Measurements from ENCODE around the gene KIF26B. TPM values are rescaled to one million over a fixed set of nuclear protein-coding genes. Genes with fewer than 3 reads are reported as not detected.

KIF26B gene
- total and polyA plus RNA-seq, 10 of the 15 experiments (the other 5 are each of a cell fraction or from before 2014, with no cell fraction given): 0.35 to 11.6 (median 2.2) TPM

GRCh38 chr1:245663373-245663772, 508.6 kb downstream of the KIF26B start (continued):
- TF ChIP-seq ZNF207 (IDR thresholded peaks at IDR 0.05; ENCODE audit: borderline replicate concordance) (no peak), CBX5 (IDR thresholded peaks at IDR 0.05; ENCODE audit: low read depth) (no peak)

DNA sequence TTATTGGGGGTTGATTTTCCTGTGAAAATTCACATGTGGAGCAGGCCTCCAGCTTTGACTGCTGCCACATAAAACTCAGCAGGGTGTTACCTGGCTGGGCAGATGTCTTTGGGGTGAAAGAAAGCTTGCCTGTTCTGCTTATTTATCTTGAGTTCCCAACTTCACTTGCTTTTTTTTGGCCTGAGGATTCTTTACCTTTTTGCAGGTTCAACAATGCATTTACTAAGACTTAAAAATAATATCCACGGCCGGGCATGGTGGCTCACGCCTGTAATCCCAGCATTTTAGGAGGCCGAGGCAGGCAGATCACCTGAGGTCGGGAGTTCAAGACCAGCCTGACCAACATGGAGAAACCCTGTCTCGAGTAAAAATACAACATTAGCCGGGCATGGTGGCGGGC, 509.1 kb downstream of the KIF26B start:
- RAD21 ChIA-PET (ENCODE audit: unreplicated experiment): no interaction called here
- no peaks in the 10 kb centered on the region for H3K4me1 ChIP-seq (ENCODE audit: control insufficient read depth, insufficient read depth, low read length)
- in situ Hi-C loops (cut with MboI): no loop called here

GRCh38 chr1:245666412-245666811, 511.6 kb downstream of the KIF26B start:
- H3K79me2 ChIP-seq (ENCODE audit: control insufficient read depth, insufficient read depth, low read length): no peaks in the 10 kb centered on the region
- no peaks in the 10 kb centered on the region; a peak in 1 of 4 replicates for H3K36me3 ChIP-seq (ENCODE audit: control insufficient read depth in 2 of 2, insufficient read depth in 2 of 2, low read length in 1 of 2)
- no peak for TF ChIP-seq ZNF622 (IDR thresholded peaks at IDR 0.05)
- no peak for TF ChIP-seq STAT3 (IDR thresholded peaks at IDR 0.05; ENCODE audit: low read depth, low read length)
- TF ChIP-seq HCFC1 (IDR thresholded peaks at IDR 0.05; ENCODE audit: low read length): no peak
- TF ChIP-seq WRNIP1 (IDR thresholded peaks at IDR 0.05; ENCODE audit: borderline replicate concordance, low read depth, low read length): no peak
- no peak for TF ChIP-seq CBX3 (IDR thresholded peaks at IDR 0.05; ENCODE audit: borderline replicate concordance, low read depth)
- H3K9ac ChIP-seq (ENCODE audit: control insufficient read depth, insufficient read depth, low read length): no peak overlapping the region
- ChIA-PET CTCF (no interaction called here), SMC1A (ENCODE audit: uncharacterized antibody, unreplicated experiment) (interaction anchor here (1.2 kb wide), 1 partner anchor 22 kb away, joined by 4 read pairs; no protein-coding TSS in a partner anchor), POLR2A (no interaction called here), RAD21 (ENCODE audit: unreplicated experiment) (no interaction called here)
- DNase-seq (ENCODE audit: low read depth, low spot score) (no peak), FAIRE-seq (no peak), ATAC-seq (no peak)
- no peak overlapping the region for H3K4me2 ChIP-seq (ENCODE audit: control insufficient read depth, insufficient read depth)
- in situ Hi-C loops (cut with MboI) (no loop called here), intact Hi-C loops (cut with micrococcal nuclease; ENCODE audit: unreplicated experiment) (no loop called here)
- H3K4me3 ChIP-seq: no peak overlapping the region
- BruUV-seq (replicated peaks): no TSS peak
- no peak overlapping the region for H3K27ac ChIP-seq (ENCODE audit: control insufficient read depth, insufficient read depth)
- H3K27me3 ChIP-seq (replicated peaks in 1 of 2; ENCODE audit: control insufficient read depth in 2 of 2, insufficient read depth in 2 of 2, low read length in 1 of 2): no peaks in the 10 kb centered on the region
- no peaks in the 10 kb centered on the region; the same call in 1 of the 2 replicates for H3K4me1 ChIP-seq (ENCODE audit: control insufficient read depth, insufficient read depth, low read length)
- WGBS (ENCODE audit: insufficient coverage, insufficient replicate concordance, low lambda C conversion rate, missing lambda C conversion rate): 62% methylated on average over 9 of the region's 9 CpGs
- no peaks in the 10 kb centered on the region for H4K20me1 ChIP-seq (ENCODE audit: control insufficient read depth, insufficient read depth)
- H2AFZ ChIP-seq (ENCODE audit: control insufficient read depth, low read depth, low read length): no peak overlapping the region
- H3K9me3 ChIP-seq (replicated peaks; ENCODE audit: control insufficient read depth, insufficient read depth, low read length): no peaks in the 10 kb centered on the region; the same call in 2 of the 3 replicates

More for the DNA sequence above, 509.1 kb downstream of the KIF26B start:
- H3K9me3 ChIP-seq (replicated peaks; ENCODE audit: control insufficient read depth, insufficient read depth, low read length): no peaks in the 10 kb centered on the region; the same call in 2 of the 3 replicates
- H3K27ac ChIP-seq (ENCODE audit: control insufficient read depth, insufficient read depth): no peak overlapping the region
- FAIRE-seq: no peak
- no peaks in the 10 kb centered on the region for H3K27me3 ChIP-seq (replicated peaks in 1 of 2; ENCODE audit: control insufficient read depth in 2 of 2, insufficient read depth in 2 of 2, low read length in 1 of 2)
- no peak overlapping the region for H2AFZ ChIP-seq (ENCODE audit: control insufficient read depth, low read depth, low read length)
- no peak overlapping the region for H3K9ac ChIP-seq (ENCODE audit: control insufficient read depth, insufficient read depth, low read length)
- WGBS (ENCODE audit: insufficient coverage, insufficient replicate concordance, low lambda C conversion rate, missing lambda C conversion rate): 93% methylated on average over 7 of the region's 8 CpGs
- no peaks in the 10 kb centered on the region for H3K79me2 ChIP-seq (ENCODE audit: control insufficient read depth, insufficient read depth, low read length)
- H3K4me3 ChIP-seq: no peak overlapping the region
- H3K36me3 ChIP-seq (ENCODE audit: control insufficient read depth in 2 of 2, insufficient read depth in 2 of 2, low read length in 1 of 2): no peaks in the 10 kb centered on the region
- ChIA-PET SMC1A (ENCODE audit: uncharacterized antibody, unreplicated experiment) (interaction anchor here (0.6 to 1.2 kb wide), 2 partner anchors 18 to 161 kb away, joined by 3 to 4 read pairs; no protein-coding TSS in a partner anchor), CTCF (interaction anchor here (0.7 kb wide), 1 partner anchor 338 kb away, joined by 3 read pairs; no protein-coding TSS in a partner anchor), POLR2A (interaction anchor here (0.5 to 0.7 kb wide), 2 partner anchors 147 to 1960 kb away, joined by 3 to 4 read pairs; no protein-coding TSS in a partner anchor)
- no peaks in the 10 kb centered on the region for H4K20me1 ChIP-seq (ENCODE audit: control insufficient read depth, insufficient read depth)
- intact Hi-C loops (cut with micrococcal nuclease; ENCODE audit: unreplicated experiment): no loop called here
- no peak for ATAC-seq
- H3K4me2 ChIP-seq (ENCODE audit: control insufficient read depth, insufficient read depth): no peak overlapping the region
- no TSS peak for BruUV-seq (replicated peaks)
- no peak for TF ChIP-seq ZNF24 (IDR thresholded peaks at IDR 0.05)
- no peak for TF ChIP-seq NR2C1 (IDR thresholded peaks at IDR 0.05)
- no peak for DNase-seq (ENCODE audit: low read depth, low spot score)
